HepG2 (cell line): Measurements from ENCODE around the gene LRRC43. TPM values are rescaled to one million over a fixed set of nuclear protein-coding genes. Genes with fewer than 3 reads are reported as not detected.

Experiments
- ATAC-seq: fragments of 200-7000 bp; cut with Tn5 transposase; 3 replicates; pipeline ENCODE4 v1.9.1; 2020; ENCODE audit warnings: mild to moderate bottlenecking, moderate library complexity
- BruUV-seq: library from RNA; stranded (reverse); fragments of 400-500 nt; replicated peaks from 2 replicates; lab custom pipeline; 2021; lab: Mats Ljungman, UMichigan
- CTCF ChIA-PET: fragments of 300-600 bp; formaldehyde crosslinking; extraction: SDS; loops from one replicate; lab custom pipeline; 2021; ENCODE audit warnings: low total read pairs, inconsistent platforms, low intra/inter-chr PET ratio; lab: Yijun Ruan, JAX
- POLR2A ChIA-PET: fragments of 350-600 bp; sonication (Branson Sonifier 250); formaldehyde crosslinking; loops from one replicate; lab custom pipeline; 2020; ENCODE audit warnings: antibody characterized with exemption, inconsistent platforms; lab: Yijun Ruan, JAX
- DNase-seq: peaks from one replicate; pipeline ENCODE4 v3.0.0-alpha.2; 2015; ENCODE audit warnings: low spot score
- FAIRE-seq: peaks from 3 replicates; lab custom pipeline; 2011; peaks lifted over from hg19 to GRCh38; lab: Jason Lieb, UNC
- H2AFZ ChIP-seq: one replicate; pipeline ENCODE4 v1.6.1; 2011; ENCODE audit warnings: low read length, inconsistent platforms
- H3K27ac ChIP-seq: fragments of 300-600 bp; 3 replicates; pipeline ENCODE4 v1.8.0; 2011; ENCODE audit warnings: mixed run types, mild to moderate bottlenecking, mixed read lengths, low read length, inconsistent platforms; ENCODE audit not compliant: insufficient read depth; ENCODE audit errors: extremely low read length
- H3K27me3 ChIP-seq, 2 experiments: fragments of 200-600 bp in 1 of 2; 2 replicates in 1 of 2; 3 replicates in 1 of 2; pipeline versions ENCODE4 v1.6.0 to v1.8.0; 2011; ENCODE audit warnings: low read length in 2 of 2, mild to moderate bottlenecking in 2 of 2, moderate library complexity in 2 of 2, inconsistent platforms in 1 of 2; ENCODE audit not compliant: insufficient read depth in 2 of 2, control insufficient read depth in 1 of 2
- H3K36me3 ChIP-seq, 2 experiments: fragments of 200-600 bp in 1 of 2; replicated peaks in 1 of 2; 2 replicates in 1 of 2; 3 replicates in 1 of 2; pipeline versions ENCODE4 v1.5.1 to v1.8.0; 2011; ENCODE audit warnings: low read length in 2 of 2, inconsistent platforms in 1 of 2; ENCODE audit not compliant: insufficient read depth in 2 of 2, control insufficient read depth in 1 of 2
- H3K4me1 ChIP-seq: 2 replicates; pipeline ENCODE4 v1.5.1; 2012; ENCODE audit warnings: low read length, inconsistent platforms; ENCODE audit not compliant: insufficient read depth
- H3K4me2 ChIP-seq: 2 replicates; pipeline ENCODE4 v1.6.0; 2011; ENCODE audit warnings: low read depth, low read length, inconsistent platforms
- H3K4me3 ChIP-seq, 3 experiments: fragments of 200-600 bp in 1 of 3; sonication (generic), shearing (Covaris generic) in 1 of 3; replicated peaks in 1 of 3; 2 replicates each; pipeline ENCODE4 v1.5.1; 2011 to 2016; ENCODE audit warnings: low read length in 3 of 3, inconsistent platforms in 2 of 3, low read depth in 2 of 3, mild to moderate bottlenecking in 2 of 3, control low read depth in 1 of 3, mixed read lengths in 1 of 3; ENCODE audit not compliant: insufficient read depth in 1 of 3
- H3K79me2 ChIP-seq: one replicate; pipeline ENCODE4 v1.6.1; 2011; ENCODE audit warnings: low read length, inconsistent platforms; ENCODE audit not compliant: insufficient read depth
- H3K9ac ChIP-seq: 2 replicates; pipeline ENCODE4 v1.6.0; 2011; ENCODE audit warnings: mild to moderate bottlenecking, low read depth, low read length, inconsistent platforms; ENCODE audit not compliant: insufficient read depth
- H3K9me3 ChIP-seq: 2 replicates; pipeline ENCODE4 v1.5.1; 2012; ENCODE audit warnings: mild to moderate bottlenecking, low read length
- H4K20me1 ChIP-seq: 2 replicates; pipeline ENCODE4 v1.6.0; 2011; ENCODE audit warnings: inconsistent platforms, mild to moderate bottlenecking, low read length, moderate library complexity; ENCODE audit not compliant: insufficient read depth
- GTF3A ChIP-seq: sonication (generic); formaldehyde crosslinking; conservative IDR thresholded peaks from 2 replicates; pipeline ENCODE4 v1.4.0; 2020; ENCODE audit warnings: mild to moderate bottlenecking, missing genetic modification reagents
- KDM2A ChIP-seq: sonication (generic); formaldehyde crosslinking; IDR thresholded peaks from 2 replicates; pipeline ENCODE4 v1.4.0; 2020; ENCODE audit warnings: low read depth, missing genetic modification reagents, borderline replicate concordance
- NFE2L1 ChIP-seq: sonication (generic); formaldehyde crosslinking; IDR thresholded peaks from 2 replicates; pipeline ENCODE4 v1.4.0; 2020; ENCODE audit warnings: missing genetic modification reagents, mild to moderate bottlenecking, borderline replicate concordance
- SAFB2 ChIP-seq: sonication (generic); formaldehyde crosslinking; IDR thresholded peaks from 2 replicates; pipeline ENCODE4 v1.5.1; 2020; ENCODE audit warnings: missing genetic modification reagents, low read depth, mild to moderate bottlenecking, borderline replicate concordance
- SPEN ChIP-seq: sonication (generic); formaldehyde crosslinking; IDR thresholded peaks from 2 replicates; pipeline ENCODE4 v1.5.1; 2020; ENCODE audit warnings: low read depth, mild to moderate bottlenecking, missing genetic modification reagents
- TGIF2 ChIP-seq: IDR thresholded peaks from 2 replicates; pipeline ENCODE4 v1.6.1; 2016; ENCODE audit warnings: control low read depth, missing compliant biosample characterization
- ZNF136 ChIP-seq: sonication (generic); formaldehyde crosslinking; IDR thresholded peaks from 2 replicates; pipeline ENCODE4 v1.8.1; 2022; ENCODE audit warnings: low read depth, mild to moderate bottlenecking, moderate library complexity, missing genetic modification reagents
- ZNF383 ChIP-seq: sonication (generic); formaldehyde crosslinking; IDR thresholded peaks from 2 replicates; pipeline ENCODE4 v1.4.0; 2020; ENCODE audit warnings: missing genetic modification reagents, mild to moderate bottlenecking, borderline replicate concordance
- ZNF431 ChIP-seq: sonication (generic); formaldehyde crosslinking; IDR thresholded peaks from 2 replicates; pipeline ENCODE4 v1.9.0; 2022; ENCODE audit warnings: missing genetic modification reagents, low read depth, mild to moderate bottlenecking, borderline replicate concordance
- ZNF550 ChIP-seq: sonication (generic); formaldehyde crosslinking; IDR thresholded peaks from 2 replicates; pipeline ENCODE4 v1.4.0; 2020; ENCODE audit warnings: mild to moderate bottlenecking, missing genetic modification reagents, borderline replicate concordance
- WGBS: methylation state at CpG from one replicate; pipeline ENCODE4 v1.1.6; 2017; ENCODE audit warnings: low lambda C conversion rate; 5-methylcytosine and 5-hydroxymethylcytosine counted together
- in situ Hi-C: cut with HindIII; loops from 2 replicates; pipeline ENCODE4 v1.10.0; 2017; ENCODE audit warnings: low pct_unique_long_range_greater_than_20kb; ENCODE audit not compliant: extremely low pct_ligation_motif_present
- intact Hi-C: fragments of 100-400 bp; cut with micrococcal nuclease; formaldehyde crosslinking; loops from one replicate; pipeline ENCODE4 v1.10.0; 2022; ENCODE audit not compliant: unreplicated experiment
- polyA plus RNA-seq, 8 experiments: library from polyadenylated mRNA; depleted of rRNA in 3 of 8; stranded (reverse) in 7 of 8; unstranded in 1 of 8; fragments of >200 nt; fragmentation: Illumina TruSeq in 4 of 8; extraction: Trizol in 4 of 8; gene quantifications; 2 replicates each; pipeline versions ENCODE4 v1.2.1 to v1.2.3, GENCODE V29; 2011 to 2016; ENCODE audit warnings: low read depth in 4 of 8, missing spikeins in 1 of 8, mixed read lengths in 1 of 8; ENCODE audit not compliant: insufficient read depth in 1 of 8
- total RNA-seq, 5 experiments: library from RNA; depleted of rRNA; stranded (reverse); fragments of >200 nt; fragmentation: Illumina TruSeq; extraction: Trizol; gene quantifications; 2 replicates each; pipeline ENCODE4 v1.2.3, GENCODE V29; 2016; ENCODE audit warnings: low read depth in 1 of 5
- TF ChIP-seq, protein P1 (sequence below): sonication (generic); formaldehyde crosslinking; IDR thresholded peaks from 2 replicates; pipeline ENCODE4 v1.8.0; 2022; ENCODE audit warnings: mild to moderate bottlenecking, missing genetic modification reagents
- TF ChIP-seq, protein P2 (sequence below): sonication (generic); formaldehyde crosslinking; IDR thresholded peaks from 2 replicates; pipeline ENCODE4 v1.4.0; 2020; ENCODE audit warnings: missing genetic modification reagents
- TF ChIP-seq, protein P3 (sequence below): sonication (generic); formaldehyde crosslinking; IDR thresholded peaks from 2 replicates; pipeline ENCODE4 v1.5.1; 2020; ENCODE audit warnings: mild to moderate bottlenecking, missing genetic modification reagents, moderate library complexity

LRRC43 gene
- total and polyA plus RNA-seq, 2 of the 13 experiments (the other 11 are each of a cell fraction or from before 2014, with no cell fraction given) = not detected

DNA sequence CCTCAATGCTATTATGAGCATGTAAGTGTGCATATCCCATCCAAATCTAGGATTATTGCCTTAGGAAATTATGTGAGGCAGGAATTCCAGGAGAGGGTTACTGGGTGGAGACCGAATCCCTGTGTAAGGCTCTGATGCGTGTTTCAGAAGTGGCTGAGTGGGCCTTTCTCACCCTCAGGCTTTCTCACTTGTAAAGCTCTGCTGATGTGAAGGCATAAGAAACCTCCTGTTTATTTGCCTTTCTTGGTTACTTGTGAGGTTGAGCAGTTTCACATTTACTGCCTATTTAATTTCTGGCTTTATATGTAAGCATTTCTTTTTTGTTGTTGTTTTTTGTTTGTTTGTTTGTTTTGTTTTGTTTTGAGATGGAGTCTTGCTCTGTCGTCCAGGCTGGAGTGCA is 19.9 kb upstream of the LRRC43 start (continued):
- TF ChIP-seq, protein P1, sequence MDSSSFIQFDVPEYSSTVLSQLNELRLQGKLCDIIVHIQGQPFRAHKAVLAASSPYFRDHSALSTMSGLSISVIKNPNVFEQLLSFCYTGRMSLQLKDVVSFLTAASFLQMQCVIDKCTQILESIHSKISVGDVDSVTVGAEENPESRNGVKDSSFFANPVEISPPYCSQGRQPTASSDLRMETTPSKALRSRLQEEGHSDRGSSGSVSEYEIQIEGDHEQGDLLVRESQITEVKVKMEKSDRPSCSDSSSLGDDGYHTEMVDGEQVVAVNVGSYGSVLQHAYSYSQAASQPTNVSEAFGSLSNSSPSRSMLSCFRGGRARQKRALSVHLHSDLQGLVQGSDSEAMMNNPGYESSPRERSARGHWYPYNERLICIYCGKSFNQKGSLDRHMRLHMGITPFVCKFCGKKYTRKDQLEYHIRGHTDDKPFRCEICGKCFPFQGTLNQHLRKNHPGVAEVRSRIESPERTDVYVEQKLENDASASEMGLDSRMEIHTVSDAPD = no peak
- TF ChIP-seq ZNF431 (no peak), ZNF383 (CRISPR knock-in tag) (no peak)
- TF ChIP-seq, protein P2, sequence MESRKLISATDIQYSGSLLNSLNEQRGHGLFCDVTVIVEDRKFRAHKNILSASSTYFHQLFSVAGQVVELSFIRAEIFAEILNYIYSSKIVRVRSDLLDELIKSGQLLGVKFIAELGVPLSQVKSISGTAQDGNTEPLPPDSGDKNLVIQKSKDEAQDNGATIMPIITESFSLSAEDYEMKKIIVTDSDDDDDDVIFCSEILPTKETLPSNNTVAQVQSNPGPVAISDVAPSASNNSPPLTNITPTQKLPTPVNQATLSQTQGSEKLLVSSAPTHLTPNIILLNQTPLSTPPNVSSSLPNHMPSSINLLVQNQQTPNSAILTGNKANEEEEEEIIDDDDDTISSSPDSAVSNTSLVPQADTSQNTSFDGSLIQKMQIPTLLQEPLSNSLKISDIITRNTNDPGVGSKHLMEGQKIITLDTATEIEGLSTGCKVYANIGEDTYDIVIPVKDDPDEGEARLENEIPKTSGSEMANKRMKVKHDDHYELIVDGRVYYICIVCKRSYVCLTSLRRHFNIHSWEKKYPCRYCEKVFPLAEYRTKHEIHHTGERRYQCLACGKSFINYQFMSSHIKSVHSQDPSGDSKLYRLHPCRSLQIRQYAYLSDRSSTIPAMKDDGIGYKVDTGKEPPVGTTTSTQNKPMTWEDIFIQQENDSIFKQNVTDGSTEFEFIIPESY = no peak

DNA sequence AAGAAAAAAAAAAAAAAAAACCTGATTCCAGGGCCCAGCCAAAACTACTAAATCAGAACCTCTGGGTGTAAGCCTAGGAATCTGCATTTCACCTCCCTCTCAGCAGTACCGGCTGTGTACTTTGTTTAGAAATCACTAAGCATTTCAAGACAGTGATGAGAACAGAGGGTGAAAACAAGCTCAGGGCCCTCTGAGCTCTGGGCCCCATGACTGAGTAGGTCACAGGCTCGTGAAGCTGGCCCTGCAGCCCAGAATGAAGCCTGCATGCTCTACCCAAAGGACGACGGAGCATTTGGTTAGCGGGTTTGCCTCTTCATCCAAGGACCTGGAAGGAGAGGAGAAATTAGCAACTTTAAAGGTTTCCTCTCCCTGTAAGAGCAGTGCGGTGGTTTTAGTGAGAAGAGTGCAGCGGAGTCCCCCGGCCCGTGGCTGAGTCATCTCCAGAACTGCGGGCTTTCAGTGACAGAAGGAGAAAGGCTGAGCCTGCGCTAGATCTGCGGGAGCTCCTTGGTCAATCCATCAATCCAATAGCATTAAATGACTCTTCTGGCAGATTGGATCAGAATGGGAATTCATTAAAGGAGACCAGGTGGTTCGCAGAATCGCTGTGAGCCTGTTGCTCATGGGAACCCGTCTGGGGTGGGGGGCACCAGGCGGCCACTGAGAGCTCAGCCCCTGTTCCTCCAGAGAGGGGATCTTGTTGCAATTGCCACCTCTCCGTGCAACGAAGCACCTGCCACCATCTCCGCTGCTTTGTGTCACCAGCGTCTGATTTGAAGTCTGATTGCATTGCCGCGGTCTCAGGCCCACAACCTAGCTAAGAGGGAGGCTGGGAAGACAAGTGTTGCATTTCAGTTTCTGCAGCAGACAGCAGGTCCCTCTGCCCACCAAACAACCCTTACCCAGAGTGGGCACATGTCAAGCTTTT is 16.2 kb upstream of the LRRC43 start:
- no TSS peak for BruUV-seq
- H3K27me3 ChIP-seq = peaks cover 0 to 10% of the 10 kb centered on the region in 2 experiments; a peak in 2 of 5 replicates
- H3K4me2 ChIP-seq = peak overlapping the region; percentile 52
- no peaks in the 10 kb centered on the region for H3K36me3 ChIP-seq
- ChIA-PET CTCF (no interaction called here), POLR2A (interaction anchor here (0.6 to 0.7 kb wide), 2 partner anchors 105 to 137 kb away, joined by 3 read pairs; no protein-coding TSS in a partner anchor)
- in situ Hi-C loops = no loop called here
- no peak overlapping the region for H2AFZ ChIP-seq
- no peaks in the 10 kb centered on the region for H3K9me3 ChIP-seq
- WGBS = 40% methylated on average over 19 of the region's 22 CpGs
- no peaks in the 10 kb centered on the region for H4K20me1 ChIP-seq
- peak; percentile 65 for ATAC-seq
- peak overlapping the region in 1 of 3 experiments; percentile 24; a peak in 2 of 6 replicates for H3K4me3 ChIP-seq
- peaks cover 24% of the 10 kb centered on the region for H3K4me1 ChIP-seq
- H3K79me2 ChIP-seq = no peaks in the 10 kb centered on the region
- H3K27ac ChIP-seq = no peak overlapping the region
- H3K9ac ChIP-seq = no peak overlapping the region
- intact Hi-C loops = no loop called here
- DNase-seq = no peak
- no peak for FAIRE-seq
- TF ChIP-seq SPEN (CRISPR knock-in tag) (no peak), KDM2A (CRISPR knock-in tag) (no peak), TGIF2 (no peak), ZNF136 (CRISPR knock-in tag) (no peak), NFE2L1 (no peak), ZNF550 (CRISPR knock-in tag) (no peak), GTF3A (CRISPR knock-in tag) (no peak), SAFB2 (CRISPR knock-in tag) (no peak)
- TF ChIP-seq, protein P3, sequence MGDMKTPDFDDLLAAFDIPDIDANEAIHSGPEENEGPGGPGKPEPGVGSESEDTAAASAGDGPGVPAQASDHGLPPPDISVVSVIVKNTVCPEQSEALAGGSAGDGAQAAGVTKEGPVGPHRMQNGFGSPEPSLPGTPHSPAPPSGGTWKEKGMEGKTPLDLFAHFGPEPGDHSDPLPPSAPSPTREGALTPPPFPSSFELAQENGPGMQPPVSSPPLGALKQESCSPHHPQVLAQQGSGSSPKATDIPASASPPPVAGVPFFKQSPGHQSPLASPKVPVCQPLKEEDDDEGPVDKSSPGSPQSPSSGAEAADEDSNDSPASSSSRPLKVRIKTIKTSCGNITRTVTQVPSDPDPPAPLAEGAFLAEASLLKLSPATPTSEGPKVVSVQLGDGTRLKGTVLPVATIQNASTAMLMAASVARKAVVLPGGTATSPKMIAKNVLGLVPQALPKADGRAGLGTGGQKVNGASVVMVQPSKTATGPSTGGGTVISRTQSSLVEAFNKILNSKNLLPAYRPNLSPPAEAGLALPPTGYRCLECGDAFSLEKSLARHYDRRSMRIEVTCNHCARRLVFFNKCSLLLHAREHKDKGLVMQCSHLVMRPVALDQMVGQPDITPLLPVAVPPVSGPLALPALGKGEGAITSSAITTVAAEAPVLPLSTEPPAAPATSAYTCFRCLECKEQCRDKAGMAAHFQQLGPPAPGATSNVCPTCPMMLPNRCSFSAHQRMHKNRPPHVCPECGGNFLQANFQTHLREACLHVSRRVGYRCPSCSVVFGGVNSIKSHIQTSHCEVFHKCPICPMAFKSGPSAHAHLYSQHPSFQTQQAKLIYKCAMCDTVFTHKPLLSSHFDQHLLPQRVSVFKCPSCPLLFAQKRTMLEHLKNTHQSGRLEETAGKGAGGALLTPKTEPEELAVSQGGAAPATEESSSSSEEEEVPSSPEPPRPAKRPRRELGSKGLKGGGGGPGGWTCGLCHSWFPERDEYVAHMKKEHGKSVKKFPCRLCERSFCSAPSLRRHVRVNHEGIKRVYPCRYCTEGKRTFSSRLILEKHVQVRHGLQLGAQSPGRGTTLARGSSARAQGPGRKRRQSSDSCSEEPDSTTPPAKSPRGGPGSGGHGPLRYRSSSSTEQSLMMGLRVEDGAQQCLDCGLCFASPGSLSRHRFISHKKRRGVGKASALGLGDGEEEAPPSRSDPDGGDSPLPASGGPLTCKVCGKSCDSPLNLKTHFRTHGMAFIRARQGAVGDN (CRISPR knock-in tag) = no peak; the same call in 1 of the 2 replicates
